T-helper 22 cell (primary cell): ENCODE results near the gene CHSY1.
"Not testable (repeated sequence)": the region's sequence is repeated elsewhere in the genome, so short reads cannot be mapped to it uniquely, and the experiment has no call there.

Experiments used
- DNase-seq: peaks from one replicate; pipeline ENCODE4 v3.0.0-alpha.2; 2020; ENCODE audit warnings: low read depth

CHSY1 gene

DNA sequence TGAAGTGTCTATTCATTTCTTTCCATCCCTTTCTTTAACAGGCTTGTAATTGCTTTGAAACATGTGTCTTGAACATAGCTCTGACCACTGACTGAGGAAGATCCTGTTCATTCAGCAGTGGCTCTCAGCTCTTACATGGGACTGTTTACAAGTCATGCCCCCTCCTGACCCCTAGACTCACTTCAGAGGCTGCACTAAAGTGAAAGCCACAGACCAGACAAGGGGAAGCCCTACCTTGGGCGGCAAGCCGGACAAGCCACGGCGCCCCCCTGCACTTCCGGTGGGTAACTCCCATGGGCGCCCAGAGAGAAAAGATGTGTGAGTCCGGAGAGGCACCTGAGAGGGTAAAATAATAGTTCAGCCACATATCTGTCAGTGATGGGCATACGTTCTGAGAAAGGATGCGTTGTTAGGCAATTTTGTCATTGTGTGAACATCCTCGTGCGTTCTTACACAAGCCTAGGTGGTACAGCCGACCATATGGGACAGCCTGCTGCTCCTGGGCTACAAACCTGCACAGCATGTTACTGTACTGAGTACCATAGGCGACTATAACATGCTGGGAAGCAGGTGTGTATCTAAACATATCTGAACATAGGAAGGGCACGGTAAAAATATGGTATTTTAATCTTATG, 116.2 kb downstream of the CHSY1 start:
- no peak for DNase-seq

DNA sequence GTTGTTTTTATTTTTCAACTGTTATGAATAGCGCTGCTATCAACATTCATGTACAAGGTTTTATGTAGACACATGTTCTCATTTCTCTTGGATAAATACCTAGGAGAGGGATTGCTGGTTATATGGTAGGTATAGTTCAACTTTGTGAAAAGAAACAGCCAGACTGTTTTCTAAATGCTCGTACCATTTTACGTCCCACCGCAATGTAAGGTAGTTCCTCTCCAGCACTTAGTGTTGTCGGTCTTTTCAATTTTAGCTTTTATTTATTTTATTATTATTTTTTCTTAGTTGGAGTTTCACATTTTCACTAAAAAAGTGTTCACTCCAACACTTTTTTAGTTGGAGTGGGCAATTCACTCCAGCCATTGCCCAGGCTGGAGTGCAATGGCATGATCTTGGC, 117.1 kb downstream of the CHSY1 start:
- DNase-seq = no peak

- DNase-seq = no peak
Observed at GRCh38 chr15:101133751-101134261, 118.0 kb downstream of the CHSY1 start.

GRCh38 chr15:101133181-101133460, 118.7 kb downstream of the CHSY1 start:
- DNase-seq = no peak

GRCh38 chr15:101132390-101133180, 119.3 kb downstream of the CHSY1 start:
- no peak for DNase-seq

DNA sequence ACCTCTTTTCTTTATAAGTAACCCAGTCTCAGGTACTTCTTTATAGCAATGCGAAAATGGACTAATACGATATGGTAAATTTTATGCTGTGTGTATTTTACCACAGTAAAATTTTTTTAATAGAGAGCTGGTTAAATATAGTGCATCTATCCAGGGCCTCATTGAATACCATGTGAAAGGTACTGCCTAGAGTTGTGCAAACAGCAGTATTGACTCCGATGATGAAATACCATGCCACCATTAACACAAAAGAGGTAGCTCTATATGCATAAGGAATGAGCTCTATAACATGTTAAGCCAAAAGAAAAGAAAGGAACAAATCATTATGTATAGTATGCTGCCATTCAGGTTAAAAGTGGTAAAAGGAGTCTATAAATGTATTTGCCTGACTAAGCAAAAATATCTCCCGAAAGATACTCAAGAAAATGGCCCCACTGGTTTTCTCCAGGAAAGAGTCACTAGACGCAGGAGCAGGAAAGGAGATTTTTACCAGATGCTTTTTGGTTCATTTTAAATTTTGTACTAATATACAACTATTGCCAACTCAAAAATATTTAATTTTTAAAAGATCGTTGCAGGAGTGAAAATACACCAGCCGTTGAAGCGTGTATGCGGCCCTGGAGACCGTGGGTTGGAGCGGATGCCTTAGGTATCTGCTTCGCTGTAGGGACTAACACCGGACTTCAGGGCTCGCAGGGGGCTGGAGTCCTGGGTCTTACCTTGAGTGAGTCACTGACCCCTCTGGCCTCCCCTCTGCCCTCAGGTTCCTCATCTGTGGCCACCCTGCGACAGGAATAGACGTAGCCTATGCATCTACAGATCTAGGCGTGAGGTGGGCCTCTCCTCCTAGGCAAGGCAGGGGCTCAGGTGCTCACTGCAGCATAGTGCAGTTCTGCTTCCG, 120.1 kb downstream of the CHSY1 start:
- DNase-seq = no peak

DNA sequence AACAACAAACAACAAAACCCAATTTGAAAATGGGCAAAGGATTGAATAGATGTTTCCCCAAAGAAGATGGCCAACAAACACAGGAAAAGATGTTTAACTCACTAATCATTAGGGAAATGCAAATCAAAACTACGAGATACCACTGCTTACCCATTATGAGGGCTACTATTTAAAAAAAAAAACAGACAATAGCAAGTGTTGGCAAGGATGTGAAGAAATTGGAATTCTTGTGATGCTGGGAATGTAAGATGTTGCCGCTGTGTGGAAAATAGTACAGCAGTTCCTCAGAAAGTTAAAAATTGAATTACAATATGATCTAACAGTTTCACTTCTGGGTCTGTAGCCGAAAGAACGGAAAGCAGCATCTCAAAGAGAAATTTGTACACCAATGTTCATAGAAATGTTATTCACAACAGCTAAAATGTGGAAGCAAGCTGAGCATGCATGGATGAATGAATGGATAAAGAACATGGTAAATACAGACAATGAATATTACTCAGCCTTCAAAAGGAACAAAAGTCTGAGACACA, 121.9 kb downstream of the CHSY1 start:
- DNase-seq = no peak

DNA sequence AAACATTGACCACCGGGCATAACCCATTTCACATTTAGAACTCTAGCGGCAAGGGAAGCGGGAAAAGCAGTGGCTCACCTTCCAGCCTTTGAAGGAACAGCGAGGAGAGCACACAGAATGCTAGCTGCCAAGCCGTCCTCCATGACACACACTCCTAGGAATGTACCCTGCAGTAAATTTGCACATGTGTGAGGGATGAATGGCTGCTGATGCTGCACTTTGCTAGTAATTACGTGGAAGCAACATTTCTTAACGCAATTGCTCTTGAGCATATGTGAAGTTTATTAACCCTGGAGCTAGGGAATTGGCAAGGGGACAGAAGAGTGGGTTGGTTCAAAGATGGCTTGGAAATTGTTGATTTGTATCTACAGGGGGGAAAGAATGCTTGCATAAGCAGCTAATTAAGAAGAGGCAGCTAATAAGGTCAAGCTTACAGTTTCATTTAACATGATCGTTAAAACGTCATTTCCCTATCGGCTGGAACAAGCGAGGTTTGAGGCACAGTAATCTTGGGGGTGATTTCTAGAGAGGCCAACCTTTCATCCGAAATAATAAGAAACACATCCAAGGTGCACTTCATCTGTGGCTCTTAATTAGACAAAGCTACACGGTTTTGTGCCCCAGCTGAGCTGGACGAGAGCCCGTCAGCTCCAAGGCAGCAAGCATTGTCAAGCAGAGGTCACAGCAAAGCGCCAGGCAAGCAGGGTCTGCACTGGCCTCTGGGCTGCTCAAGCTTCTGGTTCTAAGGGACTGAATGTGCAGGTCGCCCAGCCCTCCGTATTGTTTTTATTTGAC, 123.4 kb downstream of the CHSY1 start:
- no peak for DNase-seq

- DNase-seq = no peak
Observed at GRCh38 chr15:101127506-101128076, 124.3 kb downstream of the CHSY1 start.

- DNase-seq = no peak
Observed at GRCh38 chr15:101126618-101127505, 125.0 kb downstream of the CHSY1 start.

GRCh38 chr15:101125881-101126428, 125.9 kb downstream of the CHSY1 start:
- DNase-seq = not testable (repeated sequence)
